Measurements from ENCODE around the gene CACNG4.

Gene CACNG4

GRCh38 chr17:67072885-67073284 lies 108.4 kb downstream of the CACNG4 start:
- no peak for DNase-seq

DNA sequence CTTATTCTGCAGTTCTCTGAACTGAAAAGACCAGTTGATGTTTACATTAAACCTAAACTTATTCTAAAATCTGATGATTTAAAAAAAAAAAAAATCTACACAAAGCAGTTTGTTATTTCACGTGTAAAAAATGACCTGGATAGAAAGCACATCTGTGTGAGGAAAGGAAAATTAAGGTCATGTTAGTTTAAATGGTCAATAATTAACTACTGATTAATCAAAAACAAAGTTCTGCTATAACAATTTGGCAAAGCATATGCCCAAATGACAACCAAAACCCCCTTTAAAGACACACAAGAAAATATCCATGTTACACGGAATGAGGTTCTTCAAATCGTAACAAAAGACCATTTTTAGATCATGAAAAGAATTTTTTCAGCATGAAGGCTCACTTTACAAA lies 110.3 kb downstream of the CACNG4 start:
- no peak for DNase-seq

GRCh38 chr17:67076290-67076689 lies 111.8 kb downstream of the CACNG4 start:
- no peak for DNase-seq

DNA sequence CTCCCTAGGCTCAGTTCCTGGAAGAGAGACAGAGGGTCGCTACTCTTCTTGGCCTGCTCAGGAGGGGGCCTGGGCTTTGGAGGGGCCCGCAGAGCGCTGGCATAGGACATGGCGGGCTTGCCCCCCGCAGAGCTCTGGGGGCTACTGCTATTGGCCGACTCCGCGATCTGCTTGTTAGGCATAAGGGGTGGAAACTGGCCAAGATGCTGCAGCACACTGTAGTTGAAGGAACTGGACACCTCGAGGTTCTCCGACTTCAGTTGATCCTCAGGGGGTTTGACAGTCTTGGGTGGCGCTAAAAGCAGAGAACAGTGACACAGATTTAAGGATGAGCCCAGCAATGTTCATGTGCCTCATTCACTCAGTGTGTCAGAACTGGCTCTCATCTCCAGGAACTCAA lies 113.8 kb downstream of the CACNG4 start:
- DNase-seq: no peak

GRCh38 chr17:67079491-67079890 lies 115.0 kb downstream of the CACNG4 start:
- no peak for DNase-seq

- peak; percentile 12 for DNase-seq
Measured at GRCh38 chr17:67080804-67081203, 116.3 kb downstream of the CACNG4 start.

DNA sequence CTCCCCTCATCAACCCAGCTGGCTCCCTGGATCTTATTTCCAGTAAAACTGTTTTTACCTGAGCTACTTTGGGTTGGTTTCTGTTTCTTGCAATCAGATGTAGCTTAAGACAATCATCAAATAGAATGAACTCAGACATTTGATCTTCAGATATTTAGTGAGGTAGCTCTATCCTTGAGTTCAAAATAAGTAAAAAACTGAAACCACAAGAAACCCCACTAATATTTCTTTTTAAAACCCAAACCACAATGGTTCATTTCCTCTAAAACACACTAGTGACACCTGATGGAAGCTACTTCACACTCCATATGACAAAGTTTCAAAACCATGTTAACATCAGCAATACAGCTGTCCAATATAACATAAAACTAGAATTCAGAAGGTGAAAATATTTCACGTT lies 117.6 kb downstream of the CACNG4 start:
- DNase-seq: peak; percentile 18
